Measurements from ENCODE around the gene LAMB4.

DNA sequence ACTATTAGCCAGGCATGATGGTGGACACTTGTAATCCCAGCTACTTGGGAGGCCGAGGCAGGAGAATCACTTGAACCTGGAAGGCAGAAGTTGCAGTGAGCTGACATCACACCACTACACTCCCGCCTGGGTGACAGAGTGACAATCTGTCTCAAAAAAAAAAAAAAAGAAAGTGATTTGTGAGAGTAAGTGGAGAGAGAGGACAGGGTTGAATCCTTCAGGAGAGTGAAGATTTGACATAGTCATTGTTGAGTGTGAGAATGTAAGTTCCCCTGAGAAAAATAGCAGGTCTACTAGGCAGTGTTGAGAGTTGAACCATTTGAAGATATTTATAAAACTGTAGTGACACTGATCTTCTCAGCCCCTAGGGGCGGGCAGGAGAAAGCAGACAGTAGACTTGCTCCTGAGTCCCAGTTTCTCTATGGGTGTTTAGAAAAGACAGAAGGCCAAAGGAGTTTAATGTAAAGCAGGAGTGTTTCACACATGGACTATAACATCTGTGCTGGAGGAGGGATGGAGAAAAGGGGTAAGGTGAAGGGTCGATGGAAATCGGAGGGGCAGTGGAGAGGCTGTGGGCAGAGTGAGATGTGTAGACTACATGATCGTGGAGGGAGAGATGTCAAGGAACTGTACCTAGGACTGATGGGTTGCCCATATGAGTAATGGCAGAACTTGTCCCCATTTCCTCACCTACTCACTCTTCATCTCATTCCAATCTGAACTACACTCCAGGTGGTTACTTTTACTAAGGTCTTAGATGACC lies 13.7 kb upstream of the LAMB4 start:
- TF ChIP-seq, protein P1, sequence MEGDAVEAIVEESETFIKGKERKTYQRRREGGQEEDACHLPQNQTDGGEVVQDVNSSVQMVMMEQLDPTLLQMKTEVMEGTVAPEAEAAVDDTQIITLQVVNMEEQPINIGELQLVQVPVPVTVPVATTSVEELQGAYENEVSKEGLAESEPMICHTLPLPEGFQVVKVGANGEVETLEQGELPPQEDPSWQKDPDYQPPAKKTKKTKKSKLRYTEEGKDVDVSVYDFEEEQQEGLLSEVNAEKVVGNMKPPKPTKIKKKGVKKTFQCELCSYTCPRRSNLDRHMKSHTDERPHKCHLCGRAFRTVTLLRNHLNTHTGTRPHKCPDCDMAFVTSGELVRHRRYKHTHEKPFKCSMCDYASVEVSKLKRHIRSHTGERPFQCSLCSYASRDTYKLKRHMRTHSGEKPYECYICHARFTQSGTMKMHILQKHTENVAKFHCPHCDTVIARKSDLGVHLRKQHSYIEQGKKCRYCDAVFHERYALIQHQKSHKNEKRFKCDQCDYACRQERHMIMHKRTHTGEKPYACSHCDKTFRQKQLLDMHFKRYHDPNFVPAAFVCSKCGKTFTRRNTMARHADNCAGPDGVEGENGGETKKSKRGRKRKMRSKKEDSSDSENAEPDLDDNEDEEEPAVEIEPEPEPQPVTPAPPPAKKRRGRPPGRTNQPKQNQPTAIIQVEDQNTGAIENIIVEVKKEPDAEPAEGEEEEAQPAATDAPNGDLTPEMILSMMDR (IDR thresholded peaks at IDR 0.05), result no peak
- no peak for TF ChIP-seq EZH2 (IDR thresholded peaks at IDR 0.05; ENCODE audit: borderline replicate concordance, insufficient read depth, low read depth, low read length, poor library complexity, severe bottlenecking)
